Keratinocyte (primary cell): Measurements from ENCODE around the gene PHLPP1. TPM values are rescaled to one million over a fixed set of nuclear protein-coding genes. Genes with fewer than 3 reads are reported as not detected.

Experiments used
- DNase-seq: peaks from one replicate; pipeline ENCODE4 v3.0.0-alpha.2; 2011; ENCODE audit warnings: low read depth, missing footprints, low spot score
- FAIRE-seq: peaks from 2 replicates; lab custom pipeline; 2011; peaks lifted over from hg19 to GRCh38; lab: Jason Lieb, UNC
- H2AFZ ChIP-seq: 2 replicates; pipeline ENCODE4 v1.6.0; 2012; ENCODE audit warnings: low read length, control low read depth, inconsistent platforms; ENCODE audit not compliant: control insufficient read depth
- H3K27ac ChIP-seq: 2 replicates; pipeline ENCODE4 v1.5.1; 2011; ENCODE audit warnings: low read length; ENCODE audit not compliant: control insufficient read depth, insufficient read depth
- H3K27me3 ChIP-seq: 3 replicates; pipeline ENCODE4 v1.6.0; 2011; ENCODE audit warnings: low read length; ENCODE audit not compliant: control insufficient read depth, insufficient read depth; ENCODE audit errors: extremely low read depth
- H3K36me3 ChIP-seq, 2 experiments: 2 replicates in 1 of 2; 3 replicates in 1 of 2; pipeline ENCODE4 v1.5.1; 2011; ENCODE audit warnings: low read length in 2 of 2, mild to moderate bottlenecking in 1 of 2; ENCODE audit not compliant: control insufficient read depth in 2 of 2, insufficient read depth in 2 of 2; ENCODE audit errors: extremely low read depth in 1 of 2
- H3K4me1 ChIP-seq: 3 replicates; pipeline ENCODE4 v1.5.1; 2011; ENCODE audit warnings: low read length; ENCODE audit not compliant: control insufficient read depth, insufficient read depth; ENCODE audit errors: extremely low read depth
- H3K4me2 ChIP-seq: 3 replicates; pipeline ENCODE4 v1.6.0; 2011; ENCODE audit warnings: low read depth, low read length; ENCODE audit not compliant: control insufficient read depth, insufficient read depth; ENCODE audit errors: extremely low read depth
- H3K4me3 ChIP-seq, 3 experiments: fragments of 200-600 bp in 1 of 3; sonication (generic) in 1 of 3; 2 replicates in 2 of 3; 3 replicates in 1 of 3; pipeline ENCODE4 v1.5.1; 2011 to 2016; ENCODE audit warnings: low read length in 3 of 3, mild to moderate bottlenecking in 3 of 3, control low read depth in 2 of 3, inconsistent platforms in 1 of 3, low read depth in 1 of 3, mixed read lengths in 1 of 3, mixed run types in 1 of 3, moderate library complexity in 1 of 3; ENCODE audit not compliant: control insufficient read depth in 2 of 3, insufficient read depth in 2 of 3; ENCODE audit errors: extremely low read depth in 1 of 3
- H3K79me2 ChIP-seq: 2 replicates; pipeline ENCODE4 v1.6.0; 2012; ENCODE audit warnings: low read length; ENCODE audit not compliant: control insufficient read depth, insufficient read depth
- H3K9ac ChIP-seq: 3 replicates; pipeline ENCODE4 v1.6.0; 2011; ENCODE audit warnings: low read length; ENCODE audit not compliant: control insufficient read depth, insufficient read depth; ENCODE audit errors: extremely low read depth
- H3K9me1 ChIP-seq: 3 replicates; pipeline ENCODE4 v1.6.0; 2011; ENCODE audit warnings: low read length; ENCODE audit not compliant: control insufficient read depth, insufficient read depth; ENCODE audit errors: extremely low read depth
- H3K9me3 ChIP-seq: 2 replicates; pipeline ENCODE4 v1.5.1; 2012; ENCODE audit warnings: low read depth, low read length; ENCODE audit not compliant: control insufficient read depth
- H4K20me1 ChIP-seq: 3 replicates; pipeline ENCODE4 v1.6.0; 2011; ENCODE audit warnings: low read length; ENCODE audit not compliant: control insufficient read depth, insufficient read depth; ENCODE audit errors: extremely low read depth
- EZH2 ChIP-seq: IDR thresholded peaks from one replicate; pipeline ENCODE4 v1.6.1; 2012; ENCODE audit warnings: inconsistent platforms, mild to moderate bottlenecking, low read length, moderate library complexity
- dilution Hi-C: fragments of 300-500 bp; cut with MboI; formaldehyde crosslinking; loops from one replicate; pipeline ENCODE4 v1.7.0; 2020; ENCODE audit warnings: low sequenced_read_pairs; ENCODE audit not compliant: extremely low pct_ligation_motif_present
- polyA plus RNA-seq, 5 experiments: library from polyadenylated mRNA; depleted of rRNA in 3 of 5; stranded (reverse) in 3 of 5; stranded (forward) in 1 of 5; unstranded in 1 of 5; fragments of >200 nt; gene quantifications; 1 replicate in 1 of 5; 2 replicates in 3 of 5; 3 replicates in 1 of 5; pipeline versions ENCODE4 v1.2.1 to v1.2.3, GENCODE V29; 2011 to 2012; ENCODE audit warnings: missing spikeins in 2 of 5, low read depth in 1 of 5, low replicate concordance in 1 of 5
- TF ChIP-seq, protein P1 (sequence below), 3 experiments: IDR thresholded peaks in 1 of 3; conservative IDR thresholded peaks in 1 of 3; optimal IDR thresholded peaks in 1 of 3; 2 replicates in 2 of 3; 3 replicates in 1 of 3; pipeline versions ENCODE3 to v1.5.1; 2011; ENCODE audit warnings: low read length in 3 of 3, mild to moderate bottlenecking in 3 of 3, moderate library complexity in 2 of 3, control low read depth in 1 of 3, inconsistent platforms in 1 of 3; ENCODE audit not compliant: insufficient read depth in 2 of 3; ENCODE audit errors: extremely low read depth in 1 of 3

PHLPP1 gene
- polyA plus RNA-seq, 1 donor (not counting 4 experiments of a cell fraction or from before 2014, with no cell fraction given), result 8.4 TPM

DNA sequence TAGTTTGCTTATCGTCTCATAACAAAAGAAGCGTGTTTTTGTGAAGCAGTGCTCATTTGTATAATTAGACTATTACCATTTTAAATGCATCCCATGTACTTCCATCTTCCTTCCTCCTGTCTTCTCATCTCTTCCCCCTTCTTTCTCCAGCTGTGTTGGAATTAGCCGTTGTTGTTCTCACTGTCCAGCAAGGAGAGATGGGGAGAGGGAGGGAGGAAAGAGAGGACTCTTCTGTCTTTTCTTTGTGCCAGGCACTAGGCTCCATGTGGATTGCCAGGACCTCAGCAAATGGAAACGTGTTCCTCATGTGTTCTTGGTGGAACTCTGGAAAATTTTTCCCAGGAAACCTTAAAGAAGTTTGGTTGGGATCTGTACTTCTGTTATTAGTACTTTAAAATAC is 131.7 kb downstream of the PHLPP1 start:
- no peaks in the 10 kb centered on the region for H3K27me3 ChIP-seq
- dilution Hi-C loops, result no loop called here
- H3K79me2 ChIP-seq, result no peaks in the 10 kb centered on the region
- H3K4me3 ChIP-seq, result no peak overlapping the region
- FAIRE-seq, result no peak
- no peaks in the 10 kb centered on the region for H4K20me1 ChIP-seq
- H2AFZ ChIP-seq, result no peak overlapping the region
- no peaks in the 10 kb centered on the region for H3K36me3 ChIP-seq
- no peak overlapping the region for H3K4me2 ChIP-seq
- H3K4me1 ChIP-seq, result no peaks in the 10 kb centered on the region
- H3K9me3 ChIP-seq, result no peaks in the 10 kb centered on the region
- no peak overlapping the region for H3K27ac ChIP-seq
- DNase-seq, result no peak
- no peak overlapping the region for H3K9ac ChIP-seq
- no peak for TF ChIP-seq EZH2
- TF ChIP-seq, protein P1, sequence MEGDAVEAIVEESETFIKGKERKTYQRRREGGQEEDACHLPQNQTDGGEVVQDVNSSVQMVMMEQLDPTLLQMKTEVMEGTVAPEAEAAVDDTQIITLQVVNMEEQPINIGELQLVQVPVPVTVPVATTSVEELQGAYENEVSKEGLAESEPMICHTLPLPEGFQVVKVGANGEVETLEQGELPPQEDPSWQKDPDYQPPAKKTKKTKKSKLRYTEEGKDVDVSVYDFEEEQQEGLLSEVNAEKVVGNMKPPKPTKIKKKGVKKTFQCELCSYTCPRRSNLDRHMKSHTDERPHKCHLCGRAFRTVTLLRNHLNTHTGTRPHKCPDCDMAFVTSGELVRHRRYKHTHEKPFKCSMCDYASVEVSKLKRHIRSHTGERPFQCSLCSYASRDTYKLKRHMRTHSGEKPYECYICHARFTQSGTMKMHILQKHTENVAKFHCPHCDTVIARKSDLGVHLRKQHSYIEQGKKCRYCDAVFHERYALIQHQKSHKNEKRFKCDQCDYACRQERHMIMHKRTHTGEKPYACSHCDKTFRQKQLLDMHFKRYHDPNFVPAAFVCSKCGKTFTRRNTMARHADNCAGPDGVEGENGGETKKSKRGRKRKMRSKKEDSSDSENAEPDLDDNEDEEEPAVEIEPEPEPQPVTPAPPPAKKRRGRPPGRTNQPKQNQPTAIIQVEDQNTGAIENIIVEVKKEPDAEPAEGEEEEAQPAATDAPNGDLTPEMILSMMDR (optimal IDR thresholded peaks at IDR 0.05 in 1 of 3, IDR thresholded peaks at IDR 0.05 in 1 of 3, conservative IDR thresholded peaks at IDR 0.05 in 1 of 3; ENCODE audit: extremely low read depth in 1 of 3, insufficient read depth in 2 of 3, low read length in 3 of 3), result no peak
- H3K9me1 ChIP-seq, result no peaks in the 10 kb centered on the region

DNA sequence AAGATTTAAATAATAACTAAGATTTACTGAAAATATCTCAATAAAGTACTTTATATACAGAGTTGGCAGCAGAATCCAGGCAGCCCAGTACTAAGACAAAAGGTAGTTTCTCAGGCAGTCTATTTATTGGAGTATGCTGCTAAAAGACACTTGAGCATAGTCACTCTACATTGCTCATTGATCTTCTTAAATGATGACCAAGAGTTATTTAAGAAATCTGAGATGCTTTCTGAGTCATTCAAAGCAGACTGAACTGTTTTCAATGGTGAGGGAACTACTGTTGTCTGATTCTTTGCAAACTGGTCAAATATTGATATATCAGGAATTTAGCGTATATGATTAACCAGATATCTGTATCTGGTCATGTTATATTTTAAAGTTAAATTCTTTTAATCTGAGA is 133.6 kb downstream of the PHLPP1 start:
- H3K36me3 ChIP-seq, result no peaks in the 10 kb centered on the region
- H4K20me1 ChIP-seq, result no peaks in the 10 kb centered on the region
- H3K9me1 ChIP-seq, result no peaks in the 10 kb centered on the region
- H3K4me2 ChIP-seq, result no peak overlapping the region
- no peak overlapping the region for H3K4me3 ChIP-seq
- H3K9me3 ChIP-seq, result no peaks in the 10 kb centered on the region
- H3K79me2 ChIP-seq, result no peaks in the 10 kb centered on the region
- H3K9ac ChIP-seq, result no peak overlapping the region
- FAIRE-seq (no peak), DNase-seq (no peak)
- dilution Hi-C loops, result no loop called here
- no peak overlapping the region for H3K27ac ChIP-seq
- no peaks in the 10 kb centered on the region for H3K27me3 ChIP-seq
- peaks cover 9% of the 10 kb centered on the region for H3K4me1 ChIP-seq
- TF ChIP-seq, protein P1 (optimal IDR thresholded peaks at IDR 0.05 in 1 of 3, IDR thresholded peaks at IDR 0.05 in 1 of 3, conservative IDR thresholded peaks at IDR 0.05 in 1 of 3; ENCODE audit: extremely low read depth in 1 of 3, insufficient read depth in 2 of 3, low read length in 3 of 3), result no peak
- TF ChIP-seq EZH2, result no peak
- H2AFZ ChIP-seq, result no peak overlapping the region
